Head of caudate nucleus (tissue), 42 donors: ENCODE data around the gene ARHGEF11.
"Not testable (repeated sequence)": the region's sequence is repeated elsewhere in the genome, so short reads cannot be mapped to it uniquely, and the experiment has no call there.

Source experiments
- DNase-seq, 42 donors: peaks; one replicate each; pipeline versions ENCODE4 v3.0.0 to v3.0.0-alpha.2; 2020 to 2021; ENCODE audit warnings: mixed read lengths in 7 of 42
- intact Hi-C: fragments of 100-400 bp; cut with DNase I; formaldehyde crosslinking; loops from one replicate; pipeline ENCODE4 v1.15.0; 2022

Gene ARHGEF11

DNA sequence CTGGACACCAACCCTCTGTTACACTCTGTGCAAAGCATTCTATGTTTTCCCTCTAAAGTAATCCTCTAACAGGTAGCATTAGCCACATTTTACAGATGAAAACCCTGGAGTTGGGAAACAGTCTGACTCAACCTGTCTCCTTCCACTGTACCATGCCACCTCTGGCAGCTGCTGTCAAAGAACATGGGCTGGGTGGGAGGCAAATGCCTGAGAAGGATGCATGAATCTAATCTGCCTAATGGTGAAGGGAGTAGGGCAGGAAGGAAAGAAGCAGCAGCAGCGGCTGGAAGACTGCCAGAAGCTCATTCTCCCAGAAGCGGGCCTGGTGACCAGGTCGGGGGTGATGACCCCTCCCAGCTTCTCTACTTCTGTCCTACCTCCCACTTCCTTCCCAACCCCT, 103.4 kb downstream of the ARHGEF11 start:
- DNase-seq: peak in 38 of 42 donors; percentile 15 to 94 (median 66)
- intact Hi-C loops: no loop called here

DNA sequence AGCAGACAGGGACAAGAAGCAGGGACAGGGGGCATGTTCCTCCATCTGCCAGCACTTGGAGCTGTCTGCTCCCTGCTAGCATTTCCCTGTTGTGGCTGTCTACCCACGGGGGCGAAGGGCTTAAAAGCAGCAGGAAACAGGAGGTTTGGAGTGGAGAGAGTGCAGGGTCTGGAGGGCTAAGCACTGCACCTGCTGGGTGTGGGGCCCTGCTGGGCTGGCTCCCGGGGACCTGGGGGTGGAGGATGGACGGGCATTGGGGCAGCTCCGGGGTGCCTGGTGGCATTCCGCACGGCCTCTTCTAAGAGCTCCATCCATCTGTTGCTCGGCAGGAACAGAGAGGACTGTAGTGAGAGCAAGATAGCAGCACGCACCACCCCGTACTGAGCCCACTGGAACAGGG, 103.9 kb downstream of the ARHGEF11 start:
- intact Hi-C loops: no loop called here

DNA sequence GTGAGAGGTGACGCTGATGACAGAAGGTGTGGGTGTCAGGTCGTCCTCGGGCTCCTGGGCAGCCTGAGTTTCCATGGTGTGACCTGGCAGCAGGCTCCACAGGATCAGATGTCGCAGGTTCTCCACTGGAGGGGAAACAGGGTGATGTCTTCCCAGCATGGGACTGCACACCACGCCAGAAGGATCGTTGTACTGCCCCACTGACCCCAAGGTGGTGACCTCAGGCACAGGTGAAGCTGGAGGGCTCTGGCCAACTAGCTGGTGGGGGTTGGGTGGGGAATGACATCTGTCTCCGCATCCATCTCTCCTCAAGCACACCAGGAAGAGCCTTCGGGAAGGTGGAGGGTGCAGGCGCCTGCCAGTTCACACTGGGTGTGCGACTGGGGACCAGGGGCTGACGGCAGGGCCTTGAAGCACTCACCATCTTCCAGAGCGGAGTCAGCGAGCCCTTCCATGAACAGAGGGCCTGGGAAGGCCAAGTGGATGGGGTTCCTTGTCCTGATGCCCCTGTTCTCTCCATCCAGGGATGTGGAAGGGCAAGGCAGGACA, 105.7 kb downstream of the ARHGEF11 start:
- no peak for DNase-seq
- intact Hi-C loops: no loop called here

More for the DNA sequence above, 103.9 kb downstream of the ARHGEF11 start:
- no peak for DNase-seq

DNA sequence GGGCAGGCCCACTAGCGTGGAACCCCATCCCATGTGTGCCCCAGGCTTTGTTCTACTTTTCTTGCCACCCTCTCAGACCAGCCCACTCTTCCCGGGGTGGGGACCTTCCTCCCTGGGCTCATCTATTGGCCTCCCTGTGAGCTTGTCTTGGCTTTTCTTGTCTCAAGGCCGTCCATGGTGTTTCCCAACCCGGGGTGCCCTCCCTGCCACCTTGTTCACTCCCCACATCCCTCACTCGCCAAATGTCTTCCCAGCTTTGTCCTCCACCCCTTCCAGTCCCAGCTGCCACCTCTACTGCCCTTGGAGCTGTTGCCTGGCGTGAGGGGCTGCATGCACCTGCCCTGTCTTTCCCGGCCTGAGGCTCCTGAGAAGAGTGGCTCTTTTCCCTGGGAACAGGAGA, 106.7 kb downstream of the ARHGEF11 start:
- intact Hi-C loops: no loop called here
- peak in 1 of 42 donors; percentile 9 for DNase-seq

DNA sequence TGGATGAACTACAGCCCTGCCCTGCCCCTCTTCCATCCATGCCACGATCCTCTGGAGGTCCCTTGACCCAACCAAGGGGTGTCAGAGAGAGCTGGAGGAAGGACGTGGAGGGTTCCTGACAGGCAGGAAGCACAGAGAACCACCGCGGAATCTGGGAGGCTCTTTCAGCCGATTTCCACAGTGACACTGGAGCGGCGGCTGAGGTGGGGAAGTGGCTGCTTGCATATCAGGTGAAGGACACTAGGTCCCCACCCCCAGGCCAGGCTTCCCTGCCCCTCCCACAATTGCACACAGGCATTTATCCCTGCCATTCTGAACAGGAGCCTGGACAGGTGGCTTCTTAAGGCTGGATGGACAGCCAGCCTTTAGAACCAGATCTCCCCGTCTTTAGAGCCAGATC, 107.7 kb downstream of the ARHGEF11 start:
- intact Hi-C loops: no loop called here
- DNase-seq: peak in 1 of 42 donors; percentile 17

DNA sequence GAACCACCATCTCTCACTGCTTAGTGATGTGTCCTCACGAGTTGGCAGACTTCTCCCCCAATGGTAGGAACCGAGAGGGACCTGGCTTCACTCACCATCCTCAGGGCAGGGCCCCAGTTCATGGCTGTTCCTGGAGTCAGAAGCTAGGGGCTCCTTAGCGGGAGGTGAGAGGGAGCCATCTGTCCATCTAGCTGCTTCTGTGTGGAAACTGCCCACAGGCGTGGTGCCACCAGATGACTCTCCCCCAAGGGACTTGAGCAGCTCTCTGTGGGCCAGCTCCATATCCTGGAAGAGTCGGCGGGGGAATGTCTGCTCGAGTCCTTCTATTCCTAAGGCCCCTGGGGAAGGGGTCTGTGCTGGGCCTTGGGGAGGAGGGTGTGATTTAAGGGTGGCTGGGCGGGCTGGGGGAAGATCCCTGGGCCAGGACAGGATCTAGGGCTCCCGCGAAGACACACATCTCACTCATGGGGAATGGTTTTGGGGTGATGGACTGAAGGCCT, 108.8 kb downstream of the ARHGEF11 start:
- peak in 1 of 42 donors; percentile 26 for DNase-seq
- intact Hi-C loops: no loop called here

DNA sequence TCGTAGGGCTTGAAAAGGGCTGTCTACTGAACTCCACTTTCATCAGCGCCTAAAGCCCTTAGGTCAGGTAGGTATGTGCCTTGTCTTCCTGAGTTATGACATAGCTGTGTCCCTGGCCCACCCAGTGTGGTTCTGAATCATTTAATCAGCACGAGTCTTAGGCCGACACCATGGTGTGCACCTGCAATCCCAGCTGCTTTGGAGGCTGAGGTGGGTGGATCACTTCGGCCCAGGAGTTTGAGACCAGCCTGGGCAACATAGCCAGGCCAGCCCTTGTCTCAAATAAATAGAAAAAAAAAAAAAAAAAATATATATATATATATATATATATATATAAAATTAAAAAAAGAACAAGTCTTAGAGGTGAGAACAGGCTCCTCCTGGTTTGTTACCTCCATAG, 109.4 kb downstream of the ARHGEF11 start:
- DNase-seq: no peak
- intact Hi-C loops: no loop called here

DNA sequence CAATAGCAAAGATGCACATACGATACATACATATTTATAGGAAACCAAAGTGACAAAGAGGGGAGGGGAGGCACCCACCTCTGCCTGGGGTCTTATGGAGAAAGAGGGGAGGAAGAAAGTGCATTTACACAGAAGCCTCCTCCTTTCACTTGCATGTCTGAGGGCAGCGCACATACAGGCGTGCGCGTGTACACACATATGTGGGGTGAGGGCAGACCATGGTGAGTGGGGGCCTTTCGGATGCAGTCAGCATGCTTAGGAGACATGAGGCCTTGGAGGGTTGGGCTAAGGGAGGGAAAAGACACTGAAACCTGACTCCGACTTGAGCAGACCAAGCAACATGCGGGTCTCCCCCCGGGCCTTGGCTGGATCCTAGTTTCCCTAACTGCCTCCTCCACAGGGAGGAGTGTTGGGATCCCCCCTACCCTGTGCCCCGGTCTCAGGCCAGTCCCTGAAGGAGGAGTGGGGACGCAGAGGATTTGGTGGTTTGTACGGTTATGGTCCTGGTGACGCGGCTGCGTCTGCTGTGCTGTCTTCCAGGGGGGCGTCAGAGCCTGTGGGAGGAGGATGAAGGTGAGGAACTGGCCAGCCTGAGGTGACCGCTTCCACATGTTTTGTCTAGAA, 109.9 kb downstream of the ARHGEF11 start:
- DNase-seq: no peak
- intact Hi-C loops: no loop called here

DNA sequence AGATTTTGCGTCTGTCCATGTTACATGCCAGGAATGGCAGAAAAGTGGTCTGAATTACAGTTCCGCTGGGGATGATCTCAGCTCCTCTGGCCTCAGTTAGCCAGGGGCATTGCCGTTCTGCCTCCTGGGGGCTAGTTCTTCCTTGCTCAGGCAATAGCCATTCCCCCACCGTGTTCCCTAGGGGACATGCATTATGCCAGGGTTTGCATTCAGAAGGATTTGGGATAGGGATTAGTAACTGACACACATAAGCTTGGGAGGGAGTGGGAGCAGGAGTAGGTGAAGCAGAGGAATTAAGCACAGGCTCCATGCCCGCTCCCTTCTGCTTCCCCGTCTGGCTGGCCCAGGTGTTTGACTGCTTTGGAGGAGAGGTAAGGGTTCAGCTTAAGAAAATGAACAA, 112.4 kb downstream of the ARHGEF11 start:
- peak in 1 of 42 donors; percentile 3 for DNase-seq
- intact Hi-C loops: no loop called here

DNA sequence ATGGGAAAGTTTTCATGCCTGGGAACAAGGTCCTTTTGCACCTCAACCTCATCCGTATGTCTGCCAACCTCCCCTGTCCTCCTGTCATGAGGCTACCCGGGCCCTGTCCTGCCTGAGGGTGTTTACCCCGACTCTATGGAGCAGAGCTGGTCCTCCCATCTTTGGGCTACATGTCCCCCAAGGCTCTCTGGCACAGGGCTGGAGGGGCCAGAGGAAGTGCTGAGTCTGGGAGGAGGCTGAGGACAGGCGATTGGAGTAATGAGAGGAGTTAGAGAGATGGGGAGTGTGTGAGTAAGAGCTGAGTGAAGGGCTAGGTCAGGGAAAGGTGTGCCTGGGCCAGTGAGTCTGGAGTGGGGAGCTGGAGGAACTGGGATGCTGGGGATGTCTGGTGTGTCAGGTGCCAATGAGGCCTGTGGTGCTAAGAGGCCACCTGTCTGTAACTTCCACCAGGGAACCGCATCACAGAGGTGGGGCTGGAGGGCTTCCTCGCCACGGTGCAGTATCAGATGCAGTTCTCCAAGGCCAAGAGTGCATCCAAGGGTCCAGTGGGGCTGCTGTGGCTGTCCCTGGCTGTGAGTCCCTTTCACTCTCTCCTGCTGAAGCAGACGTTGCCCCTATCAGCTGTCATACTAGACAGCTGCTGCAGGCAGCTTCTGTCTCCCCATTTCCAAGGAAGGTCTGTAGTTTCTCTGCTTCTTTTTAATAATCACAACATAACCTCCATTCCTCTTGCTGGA, 113.4 kb downstream of the ARHGEF11 start:
- no peak for DNase-seq
- intact Hi-C loops: no loop called here

DNA sequence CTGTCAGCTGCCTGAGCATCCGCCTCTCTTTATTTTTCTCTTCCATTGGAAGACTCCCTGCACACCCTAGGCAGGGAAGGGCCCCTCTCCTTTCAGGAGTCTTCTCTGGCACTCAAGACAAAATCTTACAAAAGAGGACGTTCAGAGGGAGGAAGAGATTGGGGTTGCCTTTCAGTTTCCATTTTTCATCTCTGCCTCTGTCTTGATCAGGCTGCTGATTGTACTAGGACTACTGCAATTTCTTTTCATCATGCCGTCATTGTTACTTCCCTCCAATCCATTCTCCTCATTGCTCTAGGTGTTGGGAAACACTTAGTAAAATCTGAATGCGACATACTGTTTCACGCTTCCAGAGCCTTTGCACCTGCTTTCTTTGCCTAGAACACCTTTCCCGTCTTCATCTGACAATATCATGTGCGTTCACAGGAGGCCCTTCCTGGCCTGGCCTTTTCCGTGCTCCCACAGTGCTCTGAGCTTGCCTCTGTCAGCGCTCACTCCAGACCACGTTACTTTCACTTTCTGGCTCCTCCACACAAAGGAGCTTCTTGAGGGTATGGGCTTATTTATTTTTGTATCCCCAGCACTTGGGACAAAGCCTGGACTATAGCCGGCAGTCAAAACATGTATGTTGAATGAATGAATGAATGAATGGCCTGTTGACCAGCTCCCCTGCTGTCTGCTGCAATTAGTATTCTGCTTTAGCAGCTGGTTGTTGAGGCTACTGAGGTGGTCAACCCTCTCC, 114.2 kb downstream of the ARHGEF11 start:
- intact Hi-C loops: no loop called here
- peak in 7 of 42 donors; percentile 19 to 56 (median 25) for DNase-seq

DNA sequence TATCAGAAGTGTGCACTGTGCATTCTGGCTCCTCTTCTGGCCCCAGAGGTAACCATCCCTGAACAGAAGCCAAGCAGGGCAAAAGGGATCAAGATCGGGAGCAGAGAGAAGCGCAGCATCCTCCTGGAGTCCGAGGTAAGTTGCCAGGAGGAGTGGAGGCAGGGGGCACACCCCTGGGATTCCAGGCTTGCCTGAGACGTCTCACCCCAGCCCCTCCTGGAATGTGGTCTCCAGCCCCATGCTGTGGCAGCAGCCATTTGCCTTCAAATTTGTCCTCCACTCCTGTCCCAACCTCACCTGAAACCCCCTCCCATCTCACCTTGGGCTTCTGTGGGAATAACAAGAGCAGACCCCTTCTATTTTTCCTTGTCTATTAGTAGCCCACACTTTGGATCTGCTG, 115.1 kb downstream of the ARHGEF11 start:
- no peak for DNase-seq
- intact Hi-C loops: no loop called here

DNA sequence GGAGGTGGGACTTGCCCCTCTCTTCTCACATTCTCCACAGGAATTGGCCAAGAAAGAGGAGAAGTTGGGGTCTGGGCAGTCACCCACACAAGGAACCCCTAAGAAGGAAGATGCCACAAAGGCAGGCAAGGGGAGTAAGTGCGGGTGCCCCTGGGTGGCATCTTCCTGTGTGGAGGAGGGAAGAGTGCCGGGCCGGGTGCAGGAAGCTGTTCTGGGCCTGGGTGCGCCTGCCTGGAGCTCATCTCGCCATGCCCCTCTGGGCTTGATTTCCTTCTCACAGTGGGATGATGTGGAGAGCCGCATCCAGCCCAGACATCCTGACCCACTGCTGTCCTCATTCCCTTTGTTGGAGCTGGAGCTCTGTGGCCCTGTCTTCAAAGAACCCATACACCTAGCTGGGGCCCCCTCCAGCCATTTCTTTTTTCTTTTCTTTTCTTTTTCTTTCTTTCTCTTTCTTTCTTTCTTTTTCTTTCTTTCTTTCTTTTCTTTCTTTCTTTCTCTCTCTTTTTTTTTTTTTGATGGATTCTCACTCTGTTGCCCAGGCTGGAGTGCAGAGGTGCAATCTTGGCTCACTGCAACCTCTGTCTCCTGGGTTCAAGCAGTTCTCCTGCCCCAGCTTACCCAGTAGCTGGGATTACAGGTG, 115.8 kb downstream of the ARHGEF11 start:
- intact Hi-C loops: no loop called here
- no peak for DNase-seq

DNA sequence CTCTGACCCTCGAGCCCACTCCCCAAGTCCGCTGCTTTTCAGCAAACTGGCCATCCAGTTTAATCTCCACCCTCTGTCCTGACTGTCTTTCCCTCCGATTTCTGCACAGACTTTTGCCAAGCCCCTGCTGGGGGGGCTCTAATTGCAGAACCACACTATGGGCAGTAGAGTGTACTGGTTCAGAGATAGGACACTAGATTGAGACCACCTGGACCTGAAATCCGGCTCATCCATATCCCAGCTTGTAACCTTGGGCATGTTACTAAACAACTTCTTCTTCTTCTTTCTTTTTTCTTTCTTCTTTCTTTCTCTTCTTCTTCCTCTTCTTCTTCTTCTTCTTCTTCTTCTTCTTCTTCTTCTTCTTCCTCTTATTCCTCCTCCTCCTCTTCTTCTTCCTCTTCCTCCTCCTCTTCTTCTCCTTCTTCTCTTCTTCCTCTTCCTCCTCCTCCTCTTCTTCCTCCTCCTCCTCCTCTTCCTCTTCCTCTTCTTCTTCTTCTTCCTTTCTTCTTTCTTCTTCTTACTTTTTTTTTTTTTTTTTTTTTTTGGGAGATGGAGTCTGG, 117.4 kb downstream of the ARHGEF11 start:
- no peak for DNase-seq
- intact Hi-C loops: no loop called here

DNA sequence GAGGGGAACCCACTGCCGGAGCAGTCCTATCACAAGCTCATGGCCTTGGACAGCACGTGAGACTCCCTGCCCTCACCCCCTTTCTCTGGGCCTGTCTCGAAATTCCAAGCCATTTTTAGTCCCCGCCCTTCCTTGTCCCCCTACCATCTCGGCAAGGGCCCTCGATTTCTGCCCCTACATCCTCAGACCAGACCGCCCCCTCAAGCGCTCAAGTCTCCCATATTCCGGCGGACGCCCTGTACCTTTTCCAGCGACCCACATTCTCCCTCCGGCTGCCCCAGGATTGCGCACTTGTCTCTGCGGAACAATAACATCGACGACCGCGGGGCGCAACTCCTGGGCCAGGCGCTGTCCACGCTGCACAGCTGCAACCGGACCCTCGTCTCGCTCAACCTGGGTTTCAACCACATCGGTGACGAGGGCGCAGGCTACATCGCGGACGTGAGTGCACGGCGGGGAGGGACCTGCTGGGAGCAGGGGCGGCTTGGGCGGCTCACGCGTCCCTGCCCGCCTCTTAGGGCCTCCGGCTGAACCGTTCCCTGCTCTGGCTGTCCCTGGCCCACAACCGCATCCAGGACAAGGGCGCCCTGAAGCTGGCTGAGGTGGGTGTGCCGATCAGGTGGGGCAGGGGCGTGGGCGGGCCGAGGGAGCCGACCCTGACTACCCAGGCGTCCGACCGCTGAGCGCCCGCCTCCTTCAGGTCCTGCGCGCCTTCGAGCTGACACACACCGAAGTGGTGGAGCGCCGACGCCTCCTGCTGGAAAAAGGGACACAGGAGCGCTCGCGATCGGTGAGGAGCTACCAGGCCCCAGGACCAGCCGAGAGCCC, 118.1 kb downstream of the ARHGEF11 start:
- intact Hi-C loops: no loop called here
- peak; percentile 9 to 80 (median 64) for DNase-seq

DNA sequence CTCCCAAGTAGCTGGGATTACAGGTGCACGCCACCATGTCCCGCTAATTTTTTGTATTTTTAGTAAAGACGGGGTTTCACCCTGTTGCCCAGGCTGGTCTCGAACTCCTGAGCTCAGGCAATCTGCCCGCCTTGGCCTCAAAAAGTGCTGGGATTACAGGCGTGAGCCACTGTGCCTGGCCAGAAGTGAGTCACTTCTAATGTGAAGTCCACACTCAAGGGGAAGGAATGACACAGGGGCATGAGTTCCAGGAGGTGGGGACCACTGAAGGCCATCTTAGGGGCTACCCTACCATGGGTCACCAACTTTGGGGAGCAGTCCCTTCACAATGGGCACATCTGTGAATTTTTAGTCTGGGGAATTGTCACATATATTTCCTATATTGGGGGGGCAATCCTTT, 118.8 kb downstream of the ARHGEF11 start:
- DNase-seq, intact Hi-C loops: not testable (repeated sequence)

DNA sequence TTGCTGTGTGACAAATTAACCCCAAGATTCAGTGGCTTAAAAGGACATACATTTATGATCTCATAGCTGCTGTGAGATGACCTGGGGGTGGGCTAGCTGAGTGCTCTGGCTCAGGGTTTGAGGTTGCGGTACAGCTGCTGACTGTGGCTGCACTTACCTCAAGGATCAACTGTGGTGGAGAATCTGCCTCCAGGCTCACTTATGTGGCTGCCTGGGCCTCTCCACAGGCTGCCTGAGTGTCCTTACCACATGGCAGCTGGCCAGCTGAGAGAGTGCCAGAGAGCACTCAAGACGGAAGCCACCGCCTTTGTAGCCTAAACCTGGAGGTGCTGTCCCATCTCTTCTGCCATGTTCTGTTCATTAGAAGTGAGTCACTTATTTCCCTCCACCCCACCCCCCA, 119.4 kb downstream of the ARHGEF11 start:
- intact Hi-C loops: no loop called here
- DNase-seq: peak in 1 of 42 donors; percentile 40
